ENCODE data around the gene CACNA1I. TPM values are rescaled to one million over a fixed set of nuclear protein-coding genes. Genes with fewer than 3 reads are reported as not detected.

Gene CACNA1I
- total and polyA plus RNA-seq, 12 donors: under 0.01 to 0.06 (median 0.05) TPM; not detected in 6

GRCh38 chr22:39713799-39714290, 143.3 kb downstream of the CACNA1I start:
- H3K4me3 ChIP-seq: no peak overlapping the region
- no peaks in the 10 kb centered on the region for H3K9me3 ChIP-seq
- DNase-seq: no peak
- H3K36me3 ChIP-seq: no peaks in the 10 kb centered on the region
- TF ChIP-seq CTCF (IDR thresholded peaks at IDR 0.05): no peak
- no peak overlapping the region for H3K27ac ChIP-seq
- H3K27me3 ChIP-seq: peaks cover 0 to 52% (median 20%) of the 10 kb centered on the region in 7 donors
- 81 to 82% methylated on average over 10 of the region's 10 CpGs for WGBS, 2 donors
- ATAC-seq: no peak
- intact Hi-C loops (cut with DNase I): loop anchor here in 1 of 10 donors (10.0 kb wide), 1 partner anchor 311 kb away; no protein-coding TSS in a partner anchor
- peaks cover 0 to 10% (median 0%) of the 10 kb centered on the region in 9 donors for H3K4me1 ChIP-seq

- DNase-seq: no peak
- TF ChIP-seq CTCF (IDR thresholded peaks at IDR 0.05): no peak
- H3K36me3 ChIP-seq: no peaks in the 10 kb centered on the region
- no peaks in the 10 kb centered on the region for H3K9me3 ChIP-seq
- H3K4me1 ChIP-seq: peaks cover 0 to 10% (median 0%) of the 10 kb centered on the region in 9 donors
- no peak overlapping the region for H3K27ac ChIP-seq
- intact Hi-C loops (cut with DNase I): loop anchor here in 1 of 10 donors (10.0 kb wide), 1 partner anchor 310 kb away; no protein-coding TSS in a partner anchor
- H3K4me3 ChIP-seq: no peak overlapping the region
- 90 to 97% methylated on average over 8 of the region's 8 CpGs for WGBS, 2 donors
- peaks cover 0 to 48% (median 23%) of the 10 kb centered on the region in 7 donors for H3K27me3 ChIP-seq
- no peak for ATAC-seq
Measured at GRCh38 chr22:39714321-39714720, 143.8 kb downstream of the CACNA1I start.

DNA sequence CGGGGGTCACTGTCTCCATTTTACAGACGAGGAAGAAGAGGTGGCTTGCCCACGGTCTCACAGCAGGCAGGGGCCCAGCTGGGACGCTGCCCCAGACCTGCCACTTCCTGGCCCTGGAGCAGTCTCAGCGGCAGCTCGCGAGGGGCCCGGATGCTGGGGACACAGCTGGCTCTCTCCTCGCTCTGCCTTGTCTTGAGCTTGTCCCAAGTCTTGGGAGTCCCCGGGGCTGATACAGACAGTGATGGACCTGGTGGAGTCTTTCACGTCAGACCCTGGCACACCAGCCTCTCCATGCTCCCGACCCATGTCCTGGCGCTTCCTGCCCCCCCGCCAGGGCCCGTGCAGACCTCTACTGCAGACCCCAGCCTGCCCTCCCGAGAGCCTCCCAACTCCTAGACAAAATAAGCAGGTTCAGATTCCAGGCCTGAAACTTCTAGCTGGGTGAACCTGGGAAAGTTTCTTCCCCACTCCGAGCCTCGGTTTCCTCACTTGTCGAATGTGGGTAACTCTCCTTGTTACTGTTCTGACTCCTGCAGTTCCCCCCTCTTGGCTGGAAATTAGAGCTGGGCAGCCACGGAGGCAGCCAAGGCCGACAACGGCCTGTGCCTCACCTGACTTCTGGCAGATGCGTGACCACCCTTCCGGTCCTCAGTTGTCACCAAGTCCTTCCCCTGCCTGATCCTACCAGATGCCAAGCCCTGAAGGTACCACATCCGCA, 145.4 kb downstream of the CACNA1I start:
- Histone ChIP-seq H3K4me3 (no peak overlapping the region), H3K36me3 (no peaks in the 10 kb centered on the region), H3K4me1 (peaks cover 0 to 3% (median 0%) of the 10 kb centered on the region in 9 donors), H3K27me3 (peaks cover 0 to 52% (median 28%) of the 10 kb centered on the region in 7 donors), H3K9me3 (no peaks in the 10 kb centered on the region), H3K27ac (no peak overlapping the region)
- TF ChIP-seq CTCF (IDR thresholded peaks at IDR 0.05): no peak
- WGBS, 2 donors: 78 to 80% methylated on average over 25 of the region's 25 CpGs
- ATAC-seq: peak in 1 of 8 donors; percentile 28
- intact Hi-C loops (cut with DNase I): loop anchor here in 1 of 10 donors (10.0 kb wide), 1 partner anchor 309 kb away; no protein-coding TSS in a partner anchor
- DNase-seq: no peak

DNA sequence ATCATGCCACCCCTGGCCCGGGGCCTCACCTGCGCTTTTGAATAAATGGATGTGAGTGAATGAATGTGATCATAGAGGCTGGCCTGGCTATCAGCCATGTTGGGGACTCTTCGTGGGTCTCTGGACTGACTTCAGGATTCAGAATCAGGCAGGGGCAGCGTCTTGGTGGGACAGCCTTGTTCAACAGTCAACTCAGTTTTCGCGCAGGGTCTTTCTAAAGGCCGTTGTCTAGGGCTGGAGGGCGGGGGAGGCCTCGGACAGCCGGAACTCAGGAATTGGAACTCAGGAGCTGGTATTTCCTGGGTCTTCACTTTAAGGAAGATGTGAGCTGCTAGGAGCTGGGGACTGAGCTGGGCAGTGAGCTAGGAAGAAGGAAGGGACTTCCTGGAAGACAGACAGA, 146.0 kb downstream of the CACNA1I start:
- 76 to 78% methylated on average over 10 of the region's 10 CpGs for WGBS, 2 donors
- ATAC-seq (no peak), DNase-seq (no peak)
- TF ChIP-seq CTCF (IDR thresholded peaks at IDR 0.05): no peak
- H3K4me3 ChIP-seq: no peak overlapping the region
- H3K4me1 ChIP-seq: no peaks in the 10 kb centered on the region
- H3K36me3 ChIP-seq: no peaks in the 10 kb centered on the region
- H3K27me3 ChIP-seq: peaks cover 0 to 48% (median 26%) of the 10 kb centered on the region in 7 donors
- H3K9me3 ChIP-seq: no peaks in the 10 kb centered on the region
- intact Hi-C loops (cut with DNase I): loop anchor here in 1 of 10 donors (10.0 kb wide), 1 partner anchor 308 kb away; no protein-coding TSS in a partner anchor
- no peak overlapping the region for H3K27ac ChIP-seq
